ENCODE measurements around the gene ADARB2.

ADARB2 gene

DNA sequence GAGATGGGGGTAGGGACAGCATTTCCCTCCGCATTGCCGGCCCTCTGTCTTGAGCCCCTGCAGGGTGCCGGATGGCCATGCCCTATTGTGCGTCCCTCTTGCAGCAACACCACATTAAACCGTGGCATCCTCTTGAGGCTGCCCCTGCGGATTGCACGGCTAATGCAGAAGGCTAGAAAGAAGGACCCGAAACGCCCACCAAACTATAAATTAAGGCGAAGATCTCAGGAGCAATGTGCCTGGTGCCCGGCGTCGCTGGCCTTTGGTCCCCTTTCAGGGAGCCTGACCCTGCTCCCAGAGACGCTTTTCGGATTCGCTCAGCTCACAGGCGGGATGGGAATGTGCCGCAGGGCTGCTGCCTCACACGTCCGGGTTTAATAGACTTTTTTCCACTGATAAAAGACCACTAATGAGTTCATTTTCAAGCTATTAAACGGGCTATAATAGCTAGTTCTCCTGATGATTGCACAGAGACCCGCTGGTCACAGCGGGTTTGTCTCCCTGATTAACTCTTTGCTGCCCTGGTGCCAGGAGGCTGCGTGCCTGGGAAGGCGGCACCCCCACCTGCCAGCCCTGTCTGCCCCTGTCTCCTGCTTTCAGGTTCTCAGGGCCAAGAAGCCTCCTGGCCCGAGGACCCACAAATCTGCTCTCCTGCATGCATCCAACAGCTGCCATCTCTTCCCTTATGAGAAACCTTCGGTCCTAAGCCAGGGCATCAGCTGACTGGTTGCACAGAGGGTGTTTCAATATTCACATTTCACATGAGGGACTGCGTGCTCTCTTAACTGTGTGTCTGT, 128.3 kb downstream of the ADARB2 start:
- no peak for DNase-seq

DNA sequence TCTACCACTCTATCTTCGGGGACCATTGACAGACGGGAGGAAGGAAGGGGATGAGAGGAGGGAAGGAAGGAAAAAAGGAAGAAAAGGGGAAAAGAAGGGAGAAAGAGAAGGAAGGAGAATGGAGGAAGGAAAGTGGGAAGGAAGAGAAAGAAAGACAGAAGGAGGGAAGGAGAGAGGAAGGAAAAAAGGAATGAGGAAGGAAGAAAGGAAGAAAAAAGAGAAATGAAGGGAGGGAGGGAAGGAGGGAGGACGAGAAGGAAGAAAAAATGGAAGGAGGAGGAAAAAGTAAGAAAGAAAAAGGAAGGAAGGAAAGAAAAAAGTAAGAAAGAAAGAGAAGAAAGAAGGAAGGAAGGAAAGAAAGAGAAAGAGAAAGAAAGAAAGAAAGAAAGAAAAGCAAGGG, 128.9 kb downstream of the ADARB2 start:
- no peak for DNase-seq

DNA sequence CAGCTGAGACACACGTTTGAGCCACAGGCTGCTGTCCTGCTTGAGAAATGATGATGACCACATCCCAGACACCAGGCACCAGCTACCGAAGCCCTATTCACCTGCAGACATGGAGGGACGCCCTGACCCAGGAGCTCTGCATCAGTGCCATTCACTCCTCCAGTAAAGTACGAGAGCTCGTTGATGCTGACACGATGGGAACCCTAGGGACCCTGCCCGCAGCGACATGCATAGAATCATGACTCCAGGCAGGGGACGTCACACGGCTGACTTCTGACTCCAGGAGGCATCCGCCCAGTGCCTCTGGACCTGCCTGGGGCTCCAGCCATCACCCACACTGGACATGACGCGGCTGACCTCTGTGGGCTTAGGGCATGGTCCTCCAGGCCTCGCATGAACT, 129.9 kb downstream of the ADARB2 start:
- DNase-seq, result no peak

DNA sequence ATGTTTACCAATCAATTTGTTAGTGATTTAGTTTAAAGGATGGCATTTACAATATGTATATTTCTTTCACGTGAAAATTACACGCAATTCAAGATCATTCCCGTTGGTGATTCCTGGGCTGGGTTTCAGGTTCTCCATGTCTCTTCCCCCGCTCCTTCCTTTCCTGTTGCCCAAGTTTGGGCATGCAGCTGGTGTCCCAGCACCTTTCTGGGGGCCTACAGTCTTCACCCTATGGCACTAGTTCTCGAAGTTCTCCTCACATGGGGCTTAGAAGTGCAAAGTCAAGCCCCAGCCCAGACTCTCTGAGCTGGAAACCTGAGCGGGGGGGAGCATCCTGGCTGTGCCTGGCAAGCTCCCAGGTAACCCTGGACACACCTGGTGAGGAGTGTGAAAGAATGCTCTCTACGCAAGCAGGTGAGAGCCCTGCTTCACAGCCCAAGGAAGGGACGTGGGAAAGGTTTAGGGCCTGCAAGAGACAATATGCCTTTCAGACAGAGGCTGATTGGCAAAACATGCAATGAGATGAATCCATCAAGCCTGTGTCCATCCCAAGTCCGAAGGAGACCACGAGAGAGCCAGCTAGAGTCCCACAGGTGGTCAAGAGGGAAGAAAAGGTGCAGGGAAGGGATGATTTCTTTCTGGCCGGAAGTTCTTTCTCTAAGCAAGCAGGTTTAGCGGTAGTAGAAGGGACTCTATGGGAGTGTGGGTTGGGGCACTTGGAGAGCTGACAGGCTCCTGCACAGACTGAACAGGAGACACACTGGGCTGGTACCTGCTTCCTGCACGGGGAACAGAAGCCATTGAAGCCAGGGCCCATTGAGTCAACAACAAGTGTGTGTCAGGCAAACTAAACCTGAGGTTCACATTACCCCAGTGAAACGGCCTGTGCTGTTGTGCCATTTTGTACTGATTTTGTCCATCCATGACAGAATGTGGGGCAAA, 131.1 kb downstream of the ADARB2 start:
- no peak for DNase-seq

DNA sequence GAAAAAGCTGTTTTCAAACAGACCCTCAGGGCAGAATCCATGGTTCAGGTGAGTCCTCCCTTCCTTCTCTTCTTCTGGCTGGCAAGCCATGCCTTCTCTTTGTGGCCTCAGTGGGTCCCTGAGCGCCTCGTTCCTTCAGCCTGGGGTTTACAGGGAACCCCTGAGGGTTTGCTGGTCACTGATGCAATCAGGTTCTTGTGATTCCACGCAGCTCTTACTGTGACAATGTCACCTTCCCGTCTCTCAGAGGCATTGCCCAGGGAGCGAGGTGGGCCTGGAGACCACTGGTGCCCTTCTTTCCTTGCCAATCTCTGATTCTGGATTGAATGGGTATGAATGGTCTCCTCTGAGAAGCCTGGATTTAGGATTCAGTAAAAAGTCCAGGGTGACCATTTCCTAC, 132.2 kb downstream of the ADARB2 start:
- no peak for DNase-seq

DNA sequence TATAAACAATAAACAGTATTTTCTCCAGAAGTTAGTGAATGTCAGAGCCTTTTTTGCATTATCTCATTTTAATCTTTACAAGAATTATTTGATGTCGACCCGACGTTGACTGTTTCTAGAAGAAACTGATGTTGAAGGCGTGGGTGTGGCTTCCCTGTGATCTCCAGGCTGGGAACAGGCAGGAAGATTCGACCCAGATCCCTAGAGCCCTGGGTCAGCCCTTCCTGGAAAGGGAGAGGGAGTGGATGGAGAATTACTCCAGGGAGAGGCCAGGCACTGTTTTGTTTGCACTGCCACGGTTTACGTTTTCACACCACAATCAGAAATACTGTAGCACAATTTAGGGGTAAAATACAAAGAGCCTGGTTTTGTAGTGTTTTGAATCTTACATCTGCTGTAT, 133.1 kb downstream of the ADARB2 start:
- DNase-seq, result no peak

DNA sequence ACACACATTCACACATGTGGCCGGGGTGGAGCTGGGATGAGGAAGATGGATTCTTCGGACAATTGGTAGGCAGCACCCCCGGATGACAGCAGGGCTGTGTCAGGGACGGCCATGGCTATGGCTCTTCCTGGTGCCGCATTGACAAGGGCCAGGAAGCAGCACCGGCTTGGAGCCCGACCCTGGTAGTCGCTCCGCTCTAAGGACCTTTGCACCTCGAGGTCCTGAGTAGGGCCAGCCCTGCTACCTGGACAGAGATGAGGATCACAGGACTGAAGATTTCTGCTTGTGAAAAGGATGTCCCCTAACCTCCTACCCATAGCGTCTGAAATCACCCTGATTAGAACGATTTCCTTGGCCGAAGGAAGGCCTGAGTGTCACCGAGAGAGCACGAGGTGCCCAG, 134.1 kb downstream of the ADARB2 start:
- DNase-seq, result no peak

DNA sequence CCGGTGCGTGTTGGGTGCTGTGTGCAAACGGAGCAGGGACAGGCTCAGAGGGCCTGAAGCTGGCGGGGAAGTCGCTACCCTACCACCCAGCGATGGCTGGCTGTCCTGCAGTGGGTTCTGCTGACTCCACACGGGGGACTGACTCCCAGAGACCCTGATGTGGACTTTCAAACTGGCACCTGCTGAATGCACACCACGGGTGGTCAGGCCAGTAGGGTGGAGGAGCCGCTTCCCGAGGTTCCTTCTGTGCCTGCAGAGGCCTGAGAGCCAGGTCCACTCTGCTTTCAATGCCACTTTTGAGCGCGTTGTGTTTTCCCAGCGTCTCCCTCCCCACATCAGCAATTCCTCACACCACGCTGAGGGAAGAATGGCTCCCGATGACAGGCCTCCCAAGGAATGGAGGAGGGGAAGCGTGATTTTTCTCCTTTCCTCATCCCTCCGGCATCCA, 135.3 kb downstream of the ADARB2 start:
- no peak for DNase-seq

DNA sequence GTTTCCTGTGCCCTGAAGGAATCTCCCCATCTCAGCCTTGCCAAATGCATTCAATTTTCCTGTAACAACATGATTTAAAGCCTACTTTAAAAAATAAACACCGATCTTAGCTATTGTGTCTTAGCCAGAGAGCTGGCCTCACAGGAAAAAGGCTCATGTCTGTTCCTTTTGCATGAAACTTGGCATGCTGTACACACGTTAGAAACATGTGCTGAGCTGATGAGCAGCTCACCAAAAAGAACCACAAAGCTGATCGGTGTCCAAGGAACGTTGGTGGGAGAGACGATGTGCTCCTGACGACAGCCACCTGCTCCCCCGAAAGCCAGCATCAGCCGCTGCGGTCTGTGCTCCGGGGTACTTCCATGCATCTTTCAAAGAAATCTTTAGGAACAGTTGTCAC, 135.9 kb downstream of the ADARB2 start:
- no peak for DNase-seq

DNA sequence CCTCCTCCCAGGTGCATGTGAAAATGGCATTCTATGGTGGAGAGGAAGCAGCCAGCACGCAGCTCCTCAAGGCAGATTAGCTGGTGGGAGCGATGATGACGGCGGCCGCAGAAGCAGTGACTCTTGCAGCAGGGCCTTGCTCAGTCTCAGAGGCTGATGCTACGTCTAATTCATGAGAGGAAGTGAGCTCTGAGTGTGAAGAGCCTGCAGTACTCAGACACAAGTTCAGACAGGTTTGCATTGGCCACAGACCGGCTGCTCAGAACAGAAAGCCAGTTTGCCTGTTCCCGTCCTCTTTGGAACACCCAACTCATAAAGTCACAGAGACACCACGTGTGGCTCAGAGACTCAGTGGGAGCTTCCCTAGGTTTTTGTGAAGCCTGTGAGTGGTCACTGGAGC, 136.5 kb downstream of the ADARB2 start:
- no peak for DNase-seq

DNA sequence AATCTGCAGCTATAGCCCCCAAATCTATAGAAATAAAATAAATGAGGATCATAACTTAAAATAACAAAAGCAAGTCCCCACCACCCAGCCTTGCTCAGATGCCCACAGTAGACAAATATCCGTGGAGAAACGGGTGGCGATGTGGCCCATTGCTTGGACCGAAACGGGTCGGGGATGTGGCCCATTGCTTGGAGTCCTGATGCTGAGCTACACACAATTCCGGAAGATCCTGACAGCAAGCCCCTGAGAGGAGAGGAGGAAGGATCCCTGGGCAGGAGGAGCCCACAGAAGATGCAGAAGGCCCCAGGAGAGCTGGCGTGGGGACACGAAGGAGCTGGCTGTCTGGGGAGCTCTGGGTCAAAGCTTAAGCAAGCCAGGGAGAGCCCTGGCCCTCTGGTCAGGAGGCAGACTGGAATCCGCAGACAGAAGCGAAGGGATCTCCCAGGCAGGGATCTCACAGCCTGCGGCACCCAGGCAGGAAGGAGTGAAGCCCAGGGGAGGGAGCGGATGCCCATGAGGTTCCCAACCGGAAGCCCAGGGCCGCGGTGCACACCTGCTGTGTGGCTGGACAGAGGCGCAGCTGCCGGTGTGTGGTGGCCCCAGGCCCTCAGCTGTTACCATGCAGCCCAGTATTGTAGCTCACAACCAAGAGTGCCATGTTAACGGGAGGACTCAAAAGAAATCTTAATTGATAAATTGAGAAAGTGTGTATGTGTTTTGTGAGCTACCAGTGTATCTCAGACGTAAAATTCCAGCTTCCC, 138.8 kb downstream of the ADARB2 start:
- no peak for DNase-seq

DNA sequence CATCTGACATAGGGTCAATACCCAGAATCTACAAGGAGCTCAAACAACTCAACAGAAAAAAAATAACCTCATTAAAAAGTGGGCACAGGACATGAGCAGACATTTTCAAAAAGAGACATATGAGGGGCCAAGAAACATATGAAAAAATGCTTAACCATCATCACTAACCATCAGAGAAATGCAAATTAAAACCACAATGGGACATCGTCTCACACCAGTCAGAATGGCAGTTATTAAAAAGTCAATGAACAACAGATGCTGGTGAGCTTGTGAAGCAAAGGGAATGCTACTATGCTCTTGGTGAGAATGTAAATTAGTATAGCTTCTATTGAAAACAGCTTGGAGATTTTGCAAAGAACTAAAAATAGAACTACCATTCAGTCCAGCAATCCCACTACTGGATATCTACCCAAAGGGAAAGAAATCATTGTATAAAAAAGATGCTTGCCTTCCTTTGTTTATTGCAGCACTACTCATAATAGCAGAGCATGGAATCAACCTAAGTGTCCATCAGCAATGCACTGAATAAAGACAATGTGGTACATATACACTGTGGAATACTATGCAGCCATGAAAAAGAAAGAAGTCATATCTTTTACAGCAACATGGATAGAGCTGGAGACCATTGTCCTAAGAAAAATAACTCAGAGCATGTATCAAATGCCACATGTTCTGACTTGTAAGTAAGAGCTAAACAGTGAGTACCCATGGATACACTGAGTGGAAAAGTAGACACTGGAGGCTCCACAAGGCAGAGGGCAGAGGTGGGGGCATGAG, 139.8 kb downstream of the ADARB2 start:
- DNase-seq, result no peak

DNA sequence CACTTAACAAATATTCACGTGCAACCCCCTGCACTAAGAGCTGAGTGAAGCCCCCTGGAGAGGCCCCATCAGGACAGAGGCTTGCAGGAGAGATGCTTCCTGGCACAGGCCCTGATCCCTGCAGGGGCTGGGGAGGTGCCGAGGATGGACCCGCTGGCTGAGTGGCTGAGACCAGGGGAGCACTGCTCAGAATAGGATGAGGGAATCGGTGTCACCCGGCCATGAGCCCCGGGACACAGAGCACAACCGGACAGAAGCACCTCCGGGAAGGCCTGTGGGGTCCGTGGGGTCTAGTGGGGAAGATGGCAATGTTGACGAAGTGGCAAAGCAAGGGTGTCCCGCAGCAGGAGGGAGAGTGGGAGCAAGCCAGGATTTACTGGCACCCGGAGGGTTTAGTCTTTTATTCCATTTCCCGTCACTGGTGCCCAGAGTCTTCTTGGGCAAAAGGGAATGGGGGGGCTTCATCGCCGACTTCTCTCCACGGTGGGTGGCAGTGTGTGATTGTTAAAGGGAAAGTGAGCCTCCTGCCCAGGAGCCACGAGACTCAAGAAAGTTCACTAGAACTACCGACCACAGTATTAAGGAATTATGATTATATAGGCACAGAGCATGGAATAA, 140.7 kb downstream of the ADARB2 start:
- DNase-seq, result no peak

DNA sequence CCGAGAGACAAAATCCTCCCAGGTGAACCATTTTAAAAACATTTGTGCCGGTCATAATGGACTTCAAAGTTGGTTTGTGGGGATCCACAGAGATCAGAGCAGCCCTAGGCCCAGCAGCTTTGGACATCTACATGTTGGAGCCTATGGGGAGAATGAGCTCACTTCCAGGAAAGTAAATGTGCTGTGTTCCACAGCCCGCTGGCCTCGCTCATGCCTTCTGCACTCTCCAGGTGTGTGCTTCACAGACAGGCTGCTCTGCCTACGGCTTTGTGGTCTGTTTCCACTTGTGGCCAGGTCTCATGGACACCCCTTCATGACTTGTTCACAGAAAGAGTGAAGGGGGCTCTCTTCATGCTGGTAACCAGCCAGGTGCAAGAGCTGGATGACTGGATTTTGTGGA, 141.6 kb downstream of the ADARB2 start:
- no peak for DNase-seq

DNA sequence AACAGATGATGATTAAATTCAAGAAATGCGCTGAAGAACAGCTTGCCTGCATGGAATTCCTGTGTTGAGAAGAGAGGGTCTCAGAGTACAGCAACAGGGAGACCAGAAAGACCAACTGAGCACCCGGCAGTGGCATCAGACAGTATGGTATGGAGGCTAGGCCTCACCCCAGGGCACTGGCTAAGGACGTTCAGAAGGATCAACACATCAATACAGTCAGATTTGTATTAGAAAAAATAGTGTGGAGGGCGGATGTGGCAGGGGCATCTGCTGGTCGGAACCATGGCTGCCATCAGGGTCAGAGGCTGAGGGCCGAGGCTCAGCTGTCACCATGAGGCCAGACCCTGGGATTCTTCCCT, 142.1 kb downstream of the ADARB2 start:
- DNase-seq, result no peak

DNA sequence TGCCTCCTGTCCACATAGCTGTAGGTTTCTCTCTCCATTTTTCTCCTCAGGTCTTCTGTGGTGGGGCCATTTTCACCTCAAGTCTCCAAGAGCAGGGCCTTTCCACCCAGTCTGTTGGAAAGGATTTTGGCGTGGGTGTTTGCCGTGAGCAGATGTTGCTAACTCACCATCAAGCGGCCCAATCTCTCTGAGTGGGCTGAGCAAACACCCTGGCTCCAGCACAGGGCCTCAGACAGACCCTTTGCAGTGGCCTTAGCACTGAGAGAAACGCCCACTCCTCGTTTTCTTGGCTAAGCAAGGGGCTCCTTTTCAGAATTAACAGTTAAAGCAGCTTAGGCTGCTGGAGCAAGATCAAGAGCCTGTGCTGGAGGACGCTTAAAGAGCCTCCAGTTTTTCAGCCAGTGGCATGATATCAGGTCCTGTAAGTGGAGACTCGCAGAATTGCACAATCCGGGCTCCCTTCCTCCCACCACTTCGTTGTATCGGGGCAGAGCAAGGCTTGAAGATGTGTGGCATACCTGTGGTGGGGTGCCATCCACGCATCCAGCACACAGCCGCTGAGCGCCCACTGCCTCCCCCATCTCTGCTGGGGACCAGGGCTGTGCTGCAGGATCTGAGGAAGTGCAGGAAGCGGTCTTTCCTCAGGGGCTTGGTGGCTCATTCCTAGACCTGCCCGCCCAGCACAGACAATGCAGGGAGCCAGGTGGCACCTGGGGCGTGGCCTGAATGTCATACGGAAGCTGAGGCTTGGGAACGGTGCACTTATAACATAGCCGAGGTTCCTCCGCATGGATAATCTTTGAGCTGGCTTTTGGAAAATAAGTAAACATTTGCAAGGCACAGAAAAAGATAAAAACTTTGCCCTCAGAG, 142.7 kb downstream of the ADARB2 start:
- DNase-seq, result no peak

DNA sequence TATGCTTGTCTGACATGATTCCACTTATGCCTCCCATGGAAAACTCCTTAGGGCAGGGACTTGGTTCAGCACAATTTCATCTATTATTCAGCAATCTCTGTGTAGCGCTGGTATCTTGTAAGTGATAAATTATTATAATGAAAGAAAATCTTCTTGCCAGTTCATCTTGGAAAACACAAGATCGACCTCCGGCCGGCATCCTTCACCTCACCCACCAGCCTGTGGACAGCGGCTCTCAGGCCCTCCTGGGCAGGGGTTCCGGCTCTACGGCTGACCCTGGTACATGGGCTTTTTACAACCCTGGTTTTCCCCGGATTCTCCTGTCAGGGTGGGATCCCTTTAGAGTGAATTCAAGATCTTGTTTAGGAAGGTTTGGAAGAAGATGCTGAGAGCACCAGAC, 145.6 kb downstream of the ADARB2 start:
- DNase-seq, result no peak

DNA sequence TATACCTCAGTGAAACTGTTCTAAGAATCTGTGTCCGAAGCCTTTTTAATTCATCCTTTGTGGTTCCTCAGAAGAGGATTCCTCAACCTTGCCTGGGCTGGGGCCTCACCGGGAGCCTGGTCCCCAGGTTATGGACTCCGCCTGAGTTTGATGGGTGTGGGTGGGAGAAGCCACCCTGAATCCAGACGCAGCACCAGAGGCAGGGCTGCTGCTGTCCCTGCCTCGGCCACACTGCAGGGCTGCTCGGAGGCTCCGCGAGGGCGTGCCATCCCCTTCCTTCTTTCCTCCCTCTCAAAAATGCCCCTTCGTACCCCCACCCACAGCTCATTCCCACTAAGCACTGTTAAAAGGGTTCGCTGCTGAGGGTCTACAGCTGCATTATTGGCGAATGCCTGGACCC, 146.3 kb downstream of the ADARB2 start:
- DNase-seq, result no peak

DNA sequence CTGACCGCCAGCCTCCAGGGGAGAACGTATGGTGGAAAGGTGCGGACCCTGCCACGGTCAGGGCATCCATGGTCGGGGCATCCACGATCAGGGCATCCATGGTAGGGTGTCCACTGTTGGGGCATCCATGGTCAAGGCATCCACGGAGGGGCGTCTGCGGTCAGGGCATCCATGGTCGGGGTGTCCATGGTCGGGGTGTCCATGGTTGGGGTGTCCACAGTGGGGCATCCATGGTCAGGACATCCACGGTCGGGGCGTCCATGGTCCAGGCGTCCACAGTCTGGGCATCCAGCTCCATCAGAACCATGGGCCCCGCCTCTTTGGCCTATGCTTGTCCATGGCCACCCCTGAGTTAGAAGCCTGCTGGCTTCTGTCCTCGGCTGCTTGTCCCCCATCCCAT, 148.1 kb downstream of the ADARB2 start:
- no peak for DNase-seq

DNA sequence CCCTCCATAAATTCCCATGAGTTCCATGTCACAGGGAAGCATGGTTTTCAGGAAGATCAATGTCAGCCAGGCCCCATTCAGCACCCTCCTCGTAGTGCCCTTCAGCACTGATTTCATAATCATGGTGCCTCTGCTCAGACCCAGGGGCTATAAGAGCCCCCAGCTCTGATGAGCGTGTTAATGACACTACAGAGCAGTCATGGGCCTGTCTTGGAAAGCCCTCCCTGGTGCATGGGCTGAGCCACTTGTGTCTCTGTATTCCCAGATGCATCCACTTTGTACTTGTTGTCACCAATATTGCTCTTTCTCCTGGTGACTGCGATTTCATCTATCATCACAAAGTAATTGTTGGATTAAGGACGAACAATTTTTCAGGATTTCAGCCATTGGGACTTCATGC, 154.6 kb downstream of the ADARB2 start:
- no peak for DNase-seq

DNA sequence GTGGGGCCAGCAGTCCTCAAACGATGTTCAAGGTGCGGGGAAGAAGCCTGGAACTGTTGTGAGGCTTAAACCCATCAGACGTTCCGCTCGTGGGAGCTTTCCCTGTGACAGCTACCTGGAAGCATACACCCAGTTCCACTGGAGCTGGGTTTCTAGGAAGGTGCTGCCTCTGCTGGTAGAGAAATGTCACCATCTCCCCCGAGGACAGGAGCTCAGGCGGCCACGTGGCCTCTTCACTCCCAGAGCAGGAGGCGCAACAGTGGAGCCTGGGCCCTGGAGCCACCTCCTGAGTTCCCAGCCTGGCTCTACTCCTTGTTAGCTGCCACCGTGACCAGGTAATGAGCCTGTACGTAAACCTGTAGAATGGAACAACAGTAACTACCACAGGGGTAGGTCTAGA, 156.1 kb downstream of the ADARB2 start:
- no peak for DNase-seq

All from CD4-positive, alpha-beta T cell treated with Interleukin-1 beta for 1 hour (primary cell).